Panc1 (cell line): ENCODE measurements around the gene DGCR6L. TPM values are rescaled to one million over a fixed set of nuclear protein-coding genes. Genes with fewer than 3 reads are reported as not detected.
"Not testable (repeated sequence)": the region's sequence is repeated elsewhere in the genome, so short reads cannot be mapped to it uniquely, and the experiment has no call there.

Experiments
- ATAC-seq: fragments of 200-7000 bp; cut with Tn5 transposase; 2 replicates; pipeline ENCODE4 v1.9.1; 2020; ENCODE audit warnings: mild to moderate bottlenecking, moderate library complexity
- BruUV-seq: library from RNA; stranded (reverse); fragments of 400-500 nt; replicated peaks from 2 replicates; lab custom pipeline; 2021; lab: Mats Ljungman, UMichigan
- CTCF ChIA-PET: fragments of 300-600 bp; sonication (Branson Sonifier 250); formaldehyde crosslinking; loops from one replicate; lab custom pipeline; 2022; ENCODE audit warnings: antibody characterized with exemption; lab: Charles Lee
- POLR2A ChIA-PET: fragments of 300-600 bp; sonication (Branson Sonifier 250); formaldehyde crosslinking; loops from one replicate; lab custom pipeline; 2022; ENCODE audit warnings: antibody characterized with exemption; lab: Charles Lee
- DNase-seq: peaks from one replicate; pipeline ENCODE4 v3.0.0-alpha.2; 2010; ENCODE audit warnings: low read depth, low spot score
- H3K27ac ChIP-seq: 2 replicates; pipeline ENCODE4 v1.5.1; 2011; ENCODE audit warnings: mild to moderate bottlenecking, low read length, inconsistent platforms
- H3K27me3 ChIP-seq: fragments of 200-500 bp; sonication (Bioruptor generic); 2 replicates; pipeline ENCODE4 v1.6.0; 2014; ENCODE audit warnings: low read length, inconsistent platforms; ENCODE audit not compliant: control insufficient read depth, insufficient read depth
- H3K36me3 ChIP-seq: fragments of 200-500 bp; sonication (Bioruptor generic); 2 replicates; pipeline ENCODE4 v1.5.1; 2014; ENCODE audit warnings: inconsistent platforms, mild to moderate bottlenecking, low read length, moderate library complexity; ENCODE audit not compliant: control insufficient read depth, insufficient read depth
- H3K4me1 ChIP-seq: 2 replicates; pipeline ENCODE4 v1.5.1; 2011; ENCODE audit warnings: inconsistent platforms, mild to moderate bottlenecking, low read length, moderate library complexity; ENCODE audit not compliant: control insufficient read depth, insufficient read depth
- H3K4me3 ChIP-seq, 2 experiments: 2 replicates each; pipeline ENCODE4 v1.5.1; 2011 to 2012; ENCODE audit warnings: low read depth in 2 of 2, low read length in 2 of 2, mild to moderate bottlenecking in 2 of 2, inconsistent platforms in 1 of 2, moderate library complexity in 1 of 2
- H3K9me3 ChIP-seq: fragments of 200-500 bp; sonication (Bioruptor generic); 2 replicates; pipeline ENCODE4 v1.5.1; 2014; ENCODE audit warnings: low read depth, mild to moderate bottlenecking, inconsistent platforms, low read length, moderate library complexity; ENCODE audit not compliant: control insufficient read depth, insufficient read depth
- POLR2AphosphoS5 ChIP-seq: IDR thresholded peaks from 2 replicates; pipeline ENCODE4 v1.6.1; 2012; ENCODE audit warnings: mild to moderate bottlenecking, low read depth, low read length, moderate library complexity
- REST ChIP-seq, 2 experiments: IDR thresholded peaks; 2 replicates each; pipeline ENCODE4 v1.6.1; 2011 to 2012; ENCODE audit warnings: low read depth in 2 of 2, control low read depth in 1 of 2, low read length in 1 of 2, mild to moderate bottlenecking in 1 of 2, moderate library complexity in 1 of 2; ENCODE audit not compliant: insufficient read depth in 1 of 2
- SIN3A ChIP-seq: IDR thresholded peaks from 2 replicates; pipeline ENCODE4 v1.6.1; 2012; ENCODE audit warnings: low read depth, mild to moderate bottlenecking, low read length, moderate library complexity, borderline replicate concordance; ENCODE audit not compliant: insufficient read depth
- TCF7L2 ChIP-seq: IDR thresholded peaks from 2 replicates; pipeline ENCODE4 v1.6.1; 2011; ENCODE audit warnings: mild to moderate bottlenecking, low read depth, low read length, inconsistent platforms
- in situ Hi-C: cut with HindIII; loops from 2 replicates; pipeline ENCODE4 v1.10.0; 2016; ENCODE audit warnings: low sequenced_read_pairs, low pct_unique_long_range_greater_than_20kb
- intact Hi-C: fragments of 100-400 bp; cut with micrococcal nuclease; formaldehyde crosslinking; loops from one replicate; pipeline ENCODE4 v1.10.0; 2022; ENCODE audit not compliant: unreplicated experiment
- total RNA-seq: library from RNA; stranded (reverse); gene quantifications from one replicate; pipeline ENCODE4 v1.2.1, GENCODE V29; 2021; ENCODE audit not compliant: unreplicated experiment
- TF ChIP-seq, protein P1 (sequence below): fragments of 450-650 bp; IDR thresholded peaks from 2 replicates; pipeline ENCODE4 v1.5.1; 2017; ENCODE audit warnings: mild to moderate bottlenecking

Gene DGCR6L
- total RNA-seq, 1 experiment from 2014 or later, result 43.5 TPM

GRCh38 chr22:20281473-20281872 lies 38.4 kb downstream of the DGCR6L start:
- CTCF ChIA-PET, BruUV-seq: not testable (repeated sequence)

DNA sequence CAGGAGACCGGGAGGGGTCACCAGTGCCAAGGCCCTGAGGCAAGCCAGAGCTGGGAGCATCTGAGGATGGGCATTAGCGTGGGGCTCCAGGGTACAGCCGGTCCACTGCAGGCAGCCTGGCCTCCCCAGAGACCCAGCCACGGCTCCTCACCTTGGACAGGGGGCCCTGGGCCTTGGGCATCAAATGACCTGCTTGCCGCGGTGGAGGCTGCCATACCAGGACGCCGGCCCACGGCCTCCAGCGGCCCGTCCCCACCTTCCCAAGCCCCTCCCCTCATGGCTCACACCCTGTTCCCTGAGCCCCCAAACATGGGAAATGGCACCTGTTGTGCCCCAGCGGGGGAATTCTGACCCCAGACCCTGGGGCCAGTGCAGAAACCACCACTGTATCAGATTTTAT lies 39.0 kb downstream of the DGCR6L start:
- Histone ChIP-seq H3K9me3 (no peaks in the 10 kb centered on the region), H3K27me3 (no peaks in the 10 kb centered on the region), H3K36me3 (no peaks in the 10 kb centered on the region), H3K4me3 (no peak overlapping the region), H3K4me1 (no peaks in the 10 kb centered on the region), H3K27ac (no peak overlapping the region)
- ATAC-seq, result no peak
- ChIA-PET CTCF (no interaction called here), POLR2A (no interaction called here)
- DNase-seq, result no peak
- TF ChIP-seq POLR2AphosphoS5, result no peak
- TF ChIP-seq, protein P1, sequence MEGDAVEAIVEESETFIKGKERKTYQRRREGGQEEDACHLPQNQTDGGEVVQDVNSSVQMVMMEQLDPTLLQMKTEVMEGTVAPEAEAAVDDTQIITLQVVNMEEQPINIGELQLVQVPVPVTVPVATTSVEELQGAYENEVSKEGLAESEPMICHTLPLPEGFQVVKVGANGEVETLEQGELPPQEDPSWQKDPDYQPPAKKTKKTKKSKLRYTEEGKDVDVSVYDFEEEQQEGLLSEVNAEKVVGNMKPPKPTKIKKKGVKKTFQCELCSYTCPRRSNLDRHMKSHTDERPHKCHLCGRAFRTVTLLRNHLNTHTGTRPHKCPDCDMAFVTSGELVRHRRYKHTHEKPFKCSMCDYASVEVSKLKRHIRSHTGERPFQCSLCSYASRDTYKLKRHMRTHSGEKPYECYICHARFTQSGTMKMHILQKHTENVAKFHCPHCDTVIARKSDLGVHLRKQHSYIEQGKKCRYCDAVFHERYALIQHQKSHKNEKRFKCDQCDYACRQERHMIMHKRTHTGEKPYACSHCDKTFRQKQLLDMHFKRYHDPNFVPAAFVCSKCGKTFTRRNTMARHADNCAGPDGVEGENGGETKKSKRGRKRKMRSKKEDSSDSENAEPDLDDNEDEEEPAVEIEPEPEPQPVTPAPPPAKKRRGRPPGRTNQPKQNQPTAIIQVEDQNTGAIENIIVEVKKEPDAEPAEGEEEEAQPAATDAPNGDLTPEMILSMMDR, result no peak
- no peak for TF ChIP-seq SIN3A
- TF ChIP-seq TCF7L2, result no peak
- no peak for TF ChIP-seq REST (IDR thresholded peaks at IDR 0.05; ENCODE audit: insufficient read depth in 1 of 2, low read depth in 2 of 2, low read length in 1 of 2)
- no TSS peak for BruUV-seq
- in situ Hi-C loops (no loop called here), intact Hi-C loops (no loop called here)

More at GRCh38 chr22:20281473-20281872, 38.4 kb downstream of the DGCR6L start:
- H3K4me1 ChIP-seq, DNase-seq, intact Hi-C loops, POLR2A ChIA-PET, in situ Hi-C loops, H3K9me3 ChIP-seq, H3K4me3 ChIP-seq, H3K27ac ChIP-seq, ATAC-seq, H3K36me3 ChIP-seq, H3K27me3 ChIP-seq: not testable (repeated sequence)

DNA sequence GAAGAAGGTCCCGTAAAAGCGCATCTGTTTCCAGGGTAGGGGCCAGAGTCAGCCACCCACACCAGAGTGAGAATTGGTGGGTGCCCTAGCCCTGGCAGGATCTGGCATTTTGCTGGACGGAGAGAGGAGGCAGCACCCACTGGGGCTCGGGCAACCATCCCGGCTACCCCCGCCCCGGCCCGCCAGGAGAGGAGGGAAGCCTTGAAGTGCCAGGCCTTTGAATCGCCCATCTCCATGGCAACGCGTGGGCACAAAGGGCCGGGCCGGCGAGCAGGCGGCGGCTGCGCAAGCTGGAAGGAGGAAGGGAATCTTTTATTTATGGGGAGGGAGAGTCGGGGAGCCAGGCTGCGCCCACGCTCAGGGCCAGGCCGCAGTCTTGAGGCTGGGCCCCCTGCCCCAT lies 39.7 kb downstream of the DGCR6L start:
- CTCF ChIA-PET, H3K27me3 ChIP-seq, BruUV-seq, intact Hi-C loops, H3K36me3 ChIP-seq, POLR2A ChIA-PET, H3K9me3 ChIP-seq, DNase-seq, H3K4me1 ChIP-seq, ATAC-seq, in situ Hi-C loops, H3K27ac ChIP-seq, H3K4me3 ChIP-seq: not testable (repeated sequence)
